Keratinocyte (primary cell): ENCODE measurements around the gene SDK1. TPM values are rescaled to one million over a fixed set of nuclear protein-coding genes. Genes with fewer than 3 reads are reported as not detected.

ENCODE experiments used
- DNase-seq: peaks from one replicate; pipeline ENCODE4 v3.0.0-alpha.2; 2011; ENCODE audit warnings: low read depth, missing footprints, low spot score
- FAIRE-seq: peaks from 2 replicates; lab custom pipeline; 2011; peaks lifted over from hg19 to GRCh38; lab: Jason Lieb, UNC
- H2AFZ ChIP-seq: 2 replicates; pipeline ENCODE4 v1.6.0; 2012; ENCODE audit warnings: low read length, control low read depth, inconsistent platforms; ENCODE audit not compliant: control insufficient read depth
- H3K27ac ChIP-seq: 2 replicates; pipeline ENCODE4 v1.5.1; 2011; ENCODE audit warnings: low read length; ENCODE audit not compliant: control insufficient read depth, insufficient read depth
- H3K27me3 ChIP-seq: 3 replicates; pipeline ENCODE4 v1.6.0; 2011; ENCODE audit warnings: low read length; ENCODE audit not compliant: control insufficient read depth, insufficient read depth; ENCODE audit errors: extremely low read depth
- H3K36me3 ChIP-seq, 2 experiments: 2 replicates in 1 of 2; 3 replicates in 1 of 2; pipeline ENCODE4 v1.5.1; 2011; ENCODE audit warnings: low read length in 2 of 2, mild to moderate bottlenecking in 1 of 2; ENCODE audit not compliant: control insufficient read depth in 2 of 2, insufficient read depth in 2 of 2; ENCODE audit errors: extremely low read depth in 1 of 2
- H3K4me1 ChIP-seq: 3 replicates; pipeline ENCODE4 v1.5.1; 2011; ENCODE audit warnings: low read length; ENCODE audit not compliant: control insufficient read depth, insufficient read depth; ENCODE audit errors: extremely low read depth
- H3K4me2 ChIP-seq: 3 replicates; pipeline ENCODE4 v1.6.0; 2011; ENCODE audit warnings: low read depth, low read length; ENCODE audit not compliant: control insufficient read depth, insufficient read depth; ENCODE audit errors: extremely low read depth
- H3K4me3 ChIP-seq, 3 experiments: fragments of 200-600 bp in 1 of 3; sonication (generic) in 1 of 3; 2 replicates in 2 of 3; 3 replicates in 1 of 3; pipeline ENCODE4 v1.5.1; 2011 to 2016; ENCODE audit warnings: low read length in 3 of 3, mild to moderate bottlenecking in 3 of 3, control low read depth in 2 of 3, inconsistent platforms in 1 of 3, low read depth in 1 of 3, mixed read lengths in 1 of 3, mixed run types in 1 of 3, moderate library complexity in 1 of 3; ENCODE audit not compliant: control insufficient read depth in 2 of 3, insufficient read depth in 2 of 3; ENCODE audit errors: extremely low read depth in 1 of 3
- H3K79me2 ChIP-seq: 2 replicates; pipeline ENCODE4 v1.6.0; 2012; ENCODE audit warnings: low read length; ENCODE audit not compliant: control insufficient read depth, insufficient read depth
- H3K9ac ChIP-seq: 3 replicates; pipeline ENCODE4 v1.6.0; 2011; ENCODE audit warnings: low read length; ENCODE audit not compliant: control insufficient read depth, insufficient read depth; ENCODE audit errors: extremely low read depth
- H3K9me1 ChIP-seq: 3 replicates; pipeline ENCODE4 v1.6.0; 2011; ENCODE audit warnings: low read length; ENCODE audit not compliant: control insufficient read depth, insufficient read depth; ENCODE audit errors: extremely low read depth
- H3K9me3 ChIP-seq: 2 replicates; pipeline ENCODE4 v1.5.1; 2012; ENCODE audit warnings: low read depth, low read length; ENCODE audit not compliant: control insufficient read depth
- H4K20me1 ChIP-seq: 3 replicates; pipeline ENCODE4 v1.6.0; 2011; ENCODE audit warnings: low read length; ENCODE audit not compliant: control insufficient read depth, insufficient read depth; ENCODE audit errors: extremely low read depth
- EZH2 ChIP-seq: IDR thresholded peaks from one replicate; pipeline ENCODE4 v1.6.1; 2012; ENCODE audit warnings: inconsistent platforms, mild to moderate bottlenecking, low read length, moderate library complexity
- dilution Hi-C: fragments of 300-500 bp; cut with MboI; formaldehyde crosslinking; loops from one replicate; pipeline ENCODE4 v1.7.0; 2020; ENCODE audit warnings: low sequenced_read_pairs; ENCODE audit not compliant: extremely low pct_ligation_motif_present
- polyA plus RNA-seq, 5 experiments: library from polyadenylated mRNA; depleted of rRNA in 3 of 5; stranded (reverse) in 3 of 5; stranded (forward) in 1 of 5; unstranded in 1 of 5; fragments of >200 nt; gene quantifications; 1 replicate in 1 of 5; 2 replicates in 3 of 5; 3 replicates in 1 of 5; pipeline versions ENCODE4 v1.2.1 to v1.2.3, GENCODE V29; 2011 to 2012; ENCODE audit warnings: missing spikeins in 2 of 5, low read depth in 1 of 5, low replicate concordance in 1 of 5
- TF ChIP-seq, protein P1 (sequence below), 3 experiments: IDR thresholded peaks in 1 of 3; conservative IDR thresholded peaks in 1 of 3; optimal IDR thresholded peaks in 1 of 3; 2 replicates in 2 of 3; 3 replicates in 1 of 3; pipeline versions ENCODE3 to v1.5.1; 2011; ENCODE audit warnings: low read length in 3 of 3, mild to moderate bottlenecking in 3 of 3, moderate library complexity in 2 of 3, control low read depth in 1 of 3, inconsistent platforms in 1 of 3; ENCODE audit not compliant: insufficient read depth in 2 of 3; ENCODE audit errors: extremely low read depth in 1 of 3

SDK1 gene
- polyA plus RNA-seq, 1 donor (not counting 4 experiments of a cell fraction or from before 2014, with no cell fraction given) = 0.66 TPM

DNA sequence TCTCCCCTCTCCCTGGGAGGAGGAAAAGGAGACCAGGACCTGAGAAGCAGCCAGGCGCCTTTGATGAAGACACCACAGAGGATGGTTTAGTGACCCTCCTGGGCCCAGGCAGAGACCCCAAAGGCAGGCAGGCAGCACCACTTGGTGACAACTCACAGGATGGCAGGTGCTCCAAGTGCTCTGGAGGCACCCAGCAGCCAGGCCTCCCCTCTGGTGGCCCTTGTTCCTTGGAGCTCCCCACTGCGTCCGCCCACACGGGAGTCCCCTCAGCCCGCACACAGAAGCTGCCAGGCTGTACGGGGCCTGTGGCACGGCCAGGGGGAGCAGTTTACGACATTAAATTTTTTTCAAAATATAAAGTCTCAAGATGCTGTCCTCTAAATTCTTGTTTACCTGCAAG lies 773.9 kb downstream of the SDK1 start:
- no peak overlapping the region for H3K9ac ChIP-seq
- no peaks in the 10 kb centered on the region for H3K79me2 ChIP-seq
- FAIRE-seq (no peak), DNase-seq (no peak)
- no peak overlapping the region for H2AFZ ChIP-seq
- H3K4me3 ChIP-seq = no peak overlapping the region
- H4K20me1 ChIP-seq = no peaks in the 10 kb centered on the region
- dilution Hi-C loops = no loop called here
- H3K36me3 ChIP-seq = peaks cover 0 to 5% of the 10 kb centered on the region in 2 experiments
- no peaks in the 10 kb centered on the region for H3K9me3 ChIP-seq
- no peaks in the 10 kb centered on the region for H3K4me1 ChIP-seq
- no peaks in the 10 kb centered on the region for H3K27me3 ChIP-seq
- TF ChIP-seq, protein P1, sequence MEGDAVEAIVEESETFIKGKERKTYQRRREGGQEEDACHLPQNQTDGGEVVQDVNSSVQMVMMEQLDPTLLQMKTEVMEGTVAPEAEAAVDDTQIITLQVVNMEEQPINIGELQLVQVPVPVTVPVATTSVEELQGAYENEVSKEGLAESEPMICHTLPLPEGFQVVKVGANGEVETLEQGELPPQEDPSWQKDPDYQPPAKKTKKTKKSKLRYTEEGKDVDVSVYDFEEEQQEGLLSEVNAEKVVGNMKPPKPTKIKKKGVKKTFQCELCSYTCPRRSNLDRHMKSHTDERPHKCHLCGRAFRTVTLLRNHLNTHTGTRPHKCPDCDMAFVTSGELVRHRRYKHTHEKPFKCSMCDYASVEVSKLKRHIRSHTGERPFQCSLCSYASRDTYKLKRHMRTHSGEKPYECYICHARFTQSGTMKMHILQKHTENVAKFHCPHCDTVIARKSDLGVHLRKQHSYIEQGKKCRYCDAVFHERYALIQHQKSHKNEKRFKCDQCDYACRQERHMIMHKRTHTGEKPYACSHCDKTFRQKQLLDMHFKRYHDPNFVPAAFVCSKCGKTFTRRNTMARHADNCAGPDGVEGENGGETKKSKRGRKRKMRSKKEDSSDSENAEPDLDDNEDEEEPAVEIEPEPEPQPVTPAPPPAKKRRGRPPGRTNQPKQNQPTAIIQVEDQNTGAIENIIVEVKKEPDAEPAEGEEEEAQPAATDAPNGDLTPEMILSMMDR (optimal IDR thresholded peaks at IDR 0.05 in 1 of 3, IDR thresholded peaks at IDR 0.05 in 1 of 3, conservative IDR thresholded peaks at IDR 0.05 in 1 of 3; ENCODE audit: extremely low read depth in 1 of 3, insufficient read depth in 2 of 3, low read length in 3 of 3) = no peak
- no peak for TF ChIP-seq EZH2
- H3K4me2 ChIP-seq = no peak overlapping the region
- no peaks in the 10 kb centered on the region for H3K9me1 ChIP-seq
- H3K27ac ChIP-seq = no peak overlapping the region

DNA sequence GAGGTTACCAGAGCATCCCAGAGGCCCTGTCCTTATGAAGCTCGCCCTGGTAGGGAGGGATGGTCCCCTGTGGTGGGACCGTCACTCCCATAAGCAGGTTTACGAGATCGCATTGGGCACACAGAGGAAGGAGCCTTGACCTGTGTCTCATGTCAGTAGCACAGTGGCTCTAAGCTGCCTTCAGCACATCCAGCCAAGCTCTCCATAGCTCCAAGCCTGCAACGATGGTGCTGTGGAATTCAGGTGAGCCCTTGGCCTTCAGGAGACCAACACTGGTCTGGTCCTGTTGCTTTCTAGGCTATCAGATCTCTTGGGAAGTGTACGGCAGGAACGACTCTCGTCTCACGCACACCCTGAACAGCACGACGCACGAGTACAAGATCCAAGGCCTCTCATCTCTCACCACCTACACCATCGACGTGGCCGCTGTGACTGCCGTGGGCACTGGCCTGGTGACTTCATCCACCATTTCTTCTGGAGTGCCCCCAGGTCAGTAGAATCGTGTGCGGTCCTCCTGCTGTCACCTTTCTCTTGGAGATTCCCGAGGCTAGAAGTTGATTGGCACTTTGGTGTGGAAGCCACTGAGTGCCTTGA lies 775.7 kb downstream of the SDK1 start:
- FAIRE-seq (no peak), DNase-seq (no peak)
- no peak overlapping the region for H3K4me2 ChIP-seq
- no peak overlapping the region for H3K4me3 ChIP-seq
- peaks cover 0 to 3% of the 10 kb centered on the region in 2 experiments for H3K36me3 ChIP-seq
- H3K9me1 ChIP-seq = no peaks in the 10 kb centered on the region
- no peaks in the 10 kb centered on the region for H4K20me1 ChIP-seq
- no peak overlapping the region for H2AFZ ChIP-seq
- H3K9ac ChIP-seq = no peak overlapping the region
- dilution Hi-C loops = no loop called here
- H3K27ac ChIP-seq = no peak overlapping the region
- no peaks in the 10 kb centered on the region for H3K79me2 ChIP-seq
- no peaks in the 10 kb centered on the region for H3K9me3 ChIP-seq
- H3K27me3 ChIP-seq = no peaks in the 10 kb centered on the region
- H3K4me1 ChIP-seq = no peaks in the 10 kb centered on the region
- no peak for TF ChIP-seq EZH2
- TF ChIP-seq, protein P1 (optimal IDR thresholded peaks at IDR 0.05 in 1 of 3, IDR thresholded peaks at IDR 0.05 in 1 of 3, conservative IDR thresholded peaks at IDR 0.05 in 1 of 3; ENCODE audit: extremely low read depth in 1 of 3, insufficient read depth in 2 of 3, low read length in 3 of 3) = no peak
